Measurements from ENCODE around the gene GNAI3.

GRCh38 chr1:109625601-109626560, 77.5 kb downstream of the GNAI3 start:
- TF ChIP-seq CTCF (conservative IDR thresholded peaks at IDR 0.05) (no peak), ZFX (IDR thresholded peaks at IDR 0.05) (no peak)
